DND-41 (cell line): ENCODE measurements around the gene MX2.

ENCODE experiments used
- ATAC-seq: fragments of 200-7000 bp; cut with Tn5 transposase; 3 replicates; pipeline ENCODE4 v1.9.1; 2021; ENCODE audit warnings: low read depth; ENCODE audit not compliant: insufficient read depth
- DNase-seq: peaks from one replicate; pipeline ENCODE4 v3.0.0-alpha.2; 2020
- H2AFZ ChIP-seq: 2 replicates; pipeline ENCODE4 v1.6.0; 2012; ENCODE audit warnings: low read depth, low read length
- H3K27ac ChIP-seq: 2 replicates; pipeline ENCODE4 v1.5.1; 2012; ENCODE audit warnings: low read length, inconsistent platforms
- H3K27me3 ChIP-seq: fragments of 200-600 bp; sonication (generic); 2 replicates; pipeline ENCODE4 v1.6.0; 2012; ENCODE audit warnings: low read length, mild to moderate bottlenecking, inconsistent platforms; ENCODE audit not compliant: insufficient read depth, poor library complexity
- H3K36me3 ChIP-seq: 2 replicates; pipeline ENCODE4 v1.5.1; 2012; ENCODE audit warnings: low read length, inconsistent platforms; ENCODE audit not compliant: insufficient read depth
- H3K4me1 ChIP-seq: 2 replicates; pipeline ENCODE4 v1.5.1; 2012; ENCODE audit warnings: mild to moderate bottlenecking, low read length; ENCODE audit not compliant: insufficient read depth
- H3K4me2 ChIP-seq: 2 replicates; pipeline ENCODE4 v1.6.0; 2012; ENCODE audit warnings: mild to moderate bottlenecking, moderate library complexity, low read length, inconsistent platforms; ENCODE audit not compliant: insufficient read depth
- H3K4me3 ChIP-seq, 2 experiments: fragments of 200-600 bp in 1 of 2; shearing (Covaris generic) in 1 of 2; 2 replicates each; pipeline ENCODE4 v1.5.1; 2012 to 2016; ENCODE audit warnings: inconsistent platforms in 2 of 2, low read length in 2 of 2, mild to moderate bottlenecking in 2 of 2, low read depth in 1 of 2, moderate library complexity in 1 of 2
- H3K79me2 ChIP-seq: 2 replicates; pipeline ENCODE4 v1.6.0; 2012; ENCODE audit warnings: low read length, inconsistent platforms; ENCODE audit not compliant: insufficient read depth
- H3K9ac ChIP-seq: 2 replicates; pipeline ENCODE4 v1.6.0; 2012; ENCODE audit warnings: low read depth, mild to moderate bottlenecking, inconsistent platforms, low read length, moderate library complexity
- H3K9me3 ChIP-seq: 2 replicates; pipeline ENCODE4 v1.5.1; 2012; ENCODE audit warnings: low read length, moderate library complexity, mild to moderate bottlenecking, inconsistent platforms; ENCODE audit not compliant: insufficient read depth, severe bottlenecking
- H4K20me1 ChIP-seq: 2 replicates; pipeline ENCODE4 v1.6.0; 2012; ENCODE audit warnings: low read length; ENCODE audit not compliant: insufficient read depth
- CTCF ChIP-seq: IDR thresholded peaks from 2 replicates; pipeline ENCODE4 v1.5.1; 2012; ENCODE audit warnings: borderline replicate concordance, low read length, moderate library complexity, mild to moderate bottlenecking; ENCODE audit not compliant: poor library complexity, severe bottlenecking; ENCODE audit errors: extremely low read depth
- EZH2 ChIP-seq: IDR thresholded peaks from 3 replicates; pipeline ENCODE4 v1.6.1; 2012; ENCODE audit warnings: borderline replicate concordance, low read depth, mild to moderate bottlenecking, moderate library complexity, low read length, inconsistent platforms; ENCODE audit not compliant: severe bottlenecking

The MX2 gene

GRCh38 chr21:41348434-41348833 is 13.4 kb upstream of the MX2 start:
- no peaks in the 10 kb centered on the region for H3K9me3 ChIP-seq
- no peak overlapping the region for H3K4me2 ChIP-seq
- no peak overlapping the region for H3K27ac ChIP-seq
- H4K20me1 ChIP-seq, result no peaks in the 10 kb centered on the region
- H2AFZ ChIP-seq, result no peak overlapping the region
- TF ChIP-seq CTCF, result no peak
- TF ChIP-seq EZH2, result no peak
- ATAC-seq (no peak), DNase-seq (no peak)
- H3K27me3 ChIP-seq, result no peaks in the 10 kb centered on the region
- no peaks in the 10 kb centered on the region for H3K4me1 ChIP-seq
- no peaks in the 10 kb centered on the region for H3K36me3 ChIP-seq
- no peak overlapping the region for H3K4me3 ChIP-seq
- H3K79me2 ChIP-seq, result no peaks in the 10 kb centered on the region
- H3K9ac ChIP-seq, result no peak overlapping the region

DNA sequence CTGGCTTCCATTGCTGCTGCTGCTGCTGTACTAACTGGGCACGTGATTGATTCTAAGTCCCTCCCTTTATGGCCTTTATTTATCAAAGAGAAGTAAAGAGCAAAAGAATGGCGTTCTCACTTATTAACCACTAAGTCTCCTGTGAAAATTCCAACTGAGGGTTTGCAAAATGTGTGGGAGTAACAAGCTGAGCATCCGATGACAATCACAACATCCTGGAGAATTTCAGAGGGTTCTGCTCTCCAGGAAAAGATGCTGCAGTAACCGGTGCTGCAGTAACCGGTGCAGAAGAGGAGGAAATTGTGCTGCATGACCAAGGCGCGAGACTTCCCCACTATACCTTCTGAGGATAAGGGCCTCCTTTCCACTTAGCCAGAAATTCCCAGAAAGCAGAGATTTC is 12.7 kb upstream of the MX2 start:
- Histone ChIP-seq H3K4me1 (no peaks in the 10 kb centered on the region), H3K27me3 (no peaks in the 10 kb centered on the region), H2AFZ (no peak overlapping the region), H3K9ac (no peak overlapping the region), H4K20me1 (no peaks in the 10 kb centered on the region), H3K79me2 (no peaks in the 10 kb centered on the region), H3K4me3 (no peak overlapping the region), H3K4me2 (no peak overlapping the region), H3K27ac (no peak overlapping the region), H3K9me3 (no peaks in the 10 kb centered on the region), H3K36me3 (no peaks in the 10 kb centered on the region)
- ATAC-seq, result no peak
- TF ChIP-seq EZH2, result no peak
- TF ChIP-seq CTCF, result no peak
- no peak for DNase-seq

- no peak overlapping the region for H2AFZ ChIP-seq
- ATAC-seq (no peak), DNase-seq (no peak)
- no peaks in the 10 kb centered on the region for H3K4me1 ChIP-seq
- no peaks in the 10 kb centered on the region for H4K20me1 ChIP-seq
- H3K4me2 ChIP-seq, result no peak overlapping the region
- H3K36me3 ChIP-seq, result no peaks in the 10 kb centered on the region
- TF ChIP-seq EZH2 (no peak), CTCF (no peak)
- no peaks in the 10 kb centered on the region for H3K9me3 ChIP-seq
- H3K27ac ChIP-seq, result no peak overlapping the region
- no peak overlapping the region for H3K4me3 ChIP-seq
- no peak overlapping the region for H3K9ac ChIP-seq
- H3K79me2 ChIP-seq, result no peaks in the 10 kb centered on the region
- no peaks in the 10 kb centered on the region for H3K27me3 ChIP-seq
These were observed 12.0 kb upstream of the MX2 start for GRCh38 chr21:41349619-41350390.
